ENCODE measurements around the gene MAGI1. TPM values are rescaled to one million over a fixed set of nuclear protein-coding genes. Genes with fewer than 3 reads are reported as not detected.

MAGI1 gene
- total and polyA plus RNA-seq, 2 experiments from 2014 or later: 33.9 to 87.0 TPM

GRCh38 chr3:65642883-65643282 lies 395.8 kb downstream of the MAGI1 start:
- Histone ChIP-seq H3K27me3 (no peaks in the 10 kb centered on the region), H3K9me3 (ENCODE audit: low read depth) (no peaks in the 10 kb centered on the region), H3K27ac (no peak overlapping the region), H3K4me1 (ENCODE audit: low read depth) (peaks cover 20% of the 10 kb centered on the region), H3K4me3 (no peak overlapping the region), H3K36me3 (no peaks in the 10 kb centered on the region)
- DNase-seq (ENCODE audit: low read depth in 1 of 2, low spot score in 1 of 2): no peak
- no peak for TF ChIP-seq CTCF (IDR thresholded peaks at IDR 0.05; ENCODE audit: low read depth, low read length)

- Histone ChIP-seq H3K27me3 (no peaks in the 10 kb centered on the region), H3K9me3 (ENCODE audit: low read depth) (no peaks in the 10 kb centered on the region), H3K4me1 (ENCODE audit: low read depth) (peaks cover 20% of the 10 kb centered on the region), H3K36me3 (no peaks in the 10 kb centered on the region), H3K4me3 (no peak overlapping the region), H3K27ac (no peak overlapping the region)
- TF ChIP-seq CTCF (IDR thresholded peaks at IDR 0.05; ENCODE audit: low read depth, low read length): no peak
- no peak for DNase-seq (ENCODE audit: low read depth in 1 of 2, low spot score in 1 of 2)
These were observed 396.9 kb downstream of the MAGI1 start for GRCh38 chr3:65641777-65642176.

GRCh38 chr3:65641045-65641444 lies 397.7 kb downstream of the MAGI1 start:
- H3K27ac ChIP-seq: no peak overlapping the region
- peaks cover 20% of the 10 kb centered on the region for H3K4me1 ChIP-seq (ENCODE audit: low read depth)
- H3K36me3 ChIP-seq: no peaks in the 10 kb centered on the region
- no peaks in the 10 kb centered on the region for H3K27me3 ChIP-seq
- TF ChIP-seq CTCF (IDR thresholded peaks at IDR 0.05; ENCODE audit: low read depth, low read length): no peak
- no peak overlapping the region for H3K4me3 ChIP-seq
- DNase-seq (ENCODE audit: low read depth in 1 of 2, low spot score in 1 of 2): no peak
- no peaks in the 10 kb centered on the region for H3K9me3 ChIP-seq (ENCODE audit: low read depth)

GRCh38 chr3:65639444-65639843 lies 399.3 kb downstream of the MAGI1 start:
- no peaks in the 10 kb centered on the region for H3K9me3 ChIP-seq (ENCODE audit: low read depth)
- H3K36me3 ChIP-seq: no peaks in the 10 kb centered on the region
- no peak for TF ChIP-seq CTCF (IDR thresholded peaks at IDR 0.05; ENCODE audit: low read depth, low read length)
- H3K27me3 ChIP-seq: no peaks in the 10 kb centered on the region
- no peak overlapping the region for H3K4me3 ChIP-seq
- no peak overlapping the region for H3K27ac ChIP-seq
- DNase-seq (ENCODE audit: low read depth in 1 of 2, low spot score in 1 of 2): no peak
- H3K4me1 ChIP-seq (ENCODE audit: low read depth): peaks cover 20% of the 10 kb centered on the region

- H3K9me3 ChIP-seq (ENCODE audit: low read depth): no peaks in the 10 kb centered on the region
- TF ChIP-seq CTCF (IDR thresholded peaks at IDR 0.05; ENCODE audit: low read depth, low read length): no peak
- no peaks in the 10 kb centered on the region for H3K36me3 ChIP-seq
- no peak for DNase-seq (ENCODE audit: low read depth in 1 of 2, low spot score in 1 of 2)
- peaks cover 20% of the 10 kb centered on the region for H3K4me1 ChIP-seq (ENCODE audit: low read depth)
- H3K4me3 ChIP-seq: no peak overlapping the region
- H3K27me3 ChIP-seq: no peaks in the 10 kb centered on the region
- H3K27ac ChIP-seq: no peak overlapping the region
These were observed 400.4 kb downstream of the MAGI1 start for GRCh38 chr3:65638301-65638700.

GRCh38 chr3:65636326-65636725 lies 402.4 kb downstream of the MAGI1 start:
- Histone ChIP-seq H3K4me3 (no peak overlapping the region), H3K36me3 (no peaks in the 10 kb centered on the region), H3K4me1 (ENCODE audit: low read depth) (peaks cover 8% of the 10 kb centered on the region), H3K27ac (no peak overlapping the region), H3K27me3 (no peaks in the 10 kb centered on the region), H3K9me3 (ENCODE audit: low read depth) (no peaks in the 10 kb centered on the region)
- no peak for DNase-seq (ENCODE audit: low read depth in 1 of 2, low spot score in 1 of 2)
- TF ChIP-seq CTCF (IDR thresholded peaks at IDR 0.05; ENCODE audit: low read depth, low read length): no peak
